Measurements from ENCODE around the gene STRN. TPM values are rescaled to one million over a fixed set of nuclear protein-coding genes. Genes with fewer than 3 reads are reported as not detected.
"Not testable (repeated sequence)": the region's sequence is repeated elsewhere in the genome, so short reads cannot be mapped to it uniquely, and the experiment has no call there.

STRN gene
- 10 to 100 TPM; 29.8 to 37.2 TPM for total RNA-seq

DNA sequence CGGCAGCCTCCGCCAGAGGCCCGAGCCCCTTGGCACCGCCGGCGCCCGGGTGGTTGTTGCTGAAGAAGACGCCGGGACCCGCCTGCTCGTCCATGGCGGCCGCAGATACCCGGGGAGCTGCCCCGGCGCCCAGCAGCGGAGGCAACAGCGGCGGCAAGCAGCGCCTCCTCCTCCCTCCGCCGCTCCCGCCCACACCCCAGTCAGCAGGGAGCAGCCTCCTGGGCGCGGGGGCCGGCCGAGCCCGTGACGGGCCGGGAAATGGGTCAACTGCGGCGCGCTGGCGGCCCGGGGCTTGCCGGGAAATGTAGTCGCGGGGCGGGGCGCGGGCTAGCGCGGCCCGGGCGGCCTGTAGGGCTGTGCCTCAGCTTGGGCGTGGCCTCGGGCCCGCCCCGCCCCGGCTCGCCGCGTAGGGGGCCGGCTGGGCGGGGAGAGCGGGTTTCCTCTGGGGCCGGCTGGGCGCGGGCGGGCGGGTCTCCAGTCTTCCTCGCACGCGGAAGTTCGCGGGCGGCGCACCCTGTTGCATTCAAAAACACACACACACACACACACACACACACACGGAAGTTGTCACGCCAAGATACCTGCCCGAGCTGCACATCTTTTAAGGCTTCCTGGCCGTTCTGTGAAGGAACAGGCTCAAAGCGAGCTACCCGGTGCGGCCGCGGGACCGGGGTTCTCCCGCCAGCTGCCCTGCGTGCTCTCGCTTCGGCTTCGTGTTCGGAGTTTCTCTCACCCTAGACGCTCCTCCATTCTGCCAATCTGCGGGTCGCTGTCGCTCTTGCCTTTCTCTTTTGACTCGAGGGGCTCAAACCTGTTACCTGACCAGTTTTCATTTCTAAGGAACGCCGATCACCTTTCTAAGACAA, at the start of gene STRN:
Gene STRN (minus strand): TSS at position 167 of the 866 bp plus-strand sequence. CDS start 73 bp downstream, at position 94.
- peak within 1 kb of the TSS; percentile 96 to 98 for H3K27ac Mint-ChIP-seq
- DNase-seq (ENCODE audit: low spot score in 2 of 2) (peak; percentile 99), ATAC-seq (peak; percentile 95 to 97)
- peaks cover 14 to 21% of the 10 kb centered on the region in 2 donors for H3K36me3 Mint-ChIP-seq
- no peaks in the 10 kb centered on the region for H3K9me3 Mint-ChIP-seq

GRCh38 chr2:37013315-37013641, 46.9 kb upstream of the STRN start:
- Mint-ChIP-seq H3K9me3 (no peaks in the 10 kb centered on the region), H3K27ac (peak overlapping the region; percentile 19 to 79), H3K36me3 (peaks cover 8 to 15% of the 10 kb centered on the region in 2 donors)
- ATAC-seq (no peak), DNase-seq (ENCODE audit: low spot score in 2 of 2) (no peak)

DNA sequence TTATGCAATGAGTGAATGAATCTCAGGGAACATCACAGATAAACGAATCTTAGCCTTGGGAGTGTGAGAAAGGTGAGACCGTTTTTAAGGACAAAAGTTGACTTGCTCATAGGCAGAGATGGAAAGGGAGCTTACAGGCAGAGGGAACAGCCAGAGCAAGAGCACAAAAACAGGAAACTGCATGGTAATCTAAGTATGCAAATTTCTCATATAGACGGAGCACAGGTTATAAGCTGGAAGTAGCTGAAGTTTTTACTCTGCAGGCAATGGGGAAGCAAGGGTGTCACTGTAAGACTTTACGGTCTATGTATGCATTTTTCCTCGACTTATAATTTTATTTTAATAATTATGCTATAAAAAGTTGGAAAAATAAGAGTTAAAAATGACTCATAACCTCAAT, 44.8 kb upstream of the STRN start:
- peaks cover 8 to 15% of the 10 kb centered on the region in 2 donors for H3K36me3 Mint-ChIP-seq
- H3K9me3 Mint-ChIP-seq, result no peaks in the 10 kb centered on the region
- DNase-seq (ENCODE audit: low spot score in 2 of 2), result no peak
- peak overlapping the region; percentile 2 to 58 for H3K27ac Mint-ChIP-seq
- ATAC-seq, result no peak

GRCh38 chr2:37005118-37005868, 39.0 kb upstream of the STRN start:
- peak; percentile 96 for ATAC-seq
- H3K36me3 Mint-ChIP-seq, result peaks cover 0 to 13% of the 10 kb centered on the region in 2 donors
- peak overlapping the region; percentile 19 to 79 for H3K27ac Mint-ChIP-seq
- DNase-seq (ENCODE audit: low spot score in 2 of 2), result peak in 1 of 2 donors; percentile 7
- no peaks in the 10 kb centered on the region for H3K9me3 Mint-ChIP-seq

DNA sequence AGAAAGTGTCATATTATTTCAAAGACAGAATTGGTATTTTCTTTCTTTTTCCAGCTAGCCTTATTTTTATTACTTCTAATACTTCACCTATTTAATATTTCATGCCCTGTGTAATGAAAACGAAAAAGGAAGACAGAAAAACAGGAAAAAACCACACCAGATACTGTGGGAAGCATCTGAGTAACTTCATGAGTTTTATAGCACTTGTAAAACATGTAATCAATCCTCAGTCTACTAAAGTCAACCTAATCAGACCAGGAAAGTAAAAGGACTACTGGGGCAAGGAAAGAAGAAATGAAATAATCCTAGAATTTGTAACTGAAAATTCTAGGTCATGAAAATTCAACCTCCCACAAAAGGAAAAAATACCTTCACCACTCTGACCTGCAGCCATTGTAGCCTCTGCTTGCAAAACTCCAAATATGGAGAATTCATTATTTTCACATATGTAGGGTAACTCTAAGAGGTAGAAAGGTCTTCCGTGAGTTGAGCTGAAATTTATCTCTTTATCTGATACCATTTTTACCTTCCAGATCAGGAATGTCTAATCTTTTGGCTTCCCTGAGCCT, 34.7 kb upstream of the STRN start:
- ATAC-seq (no peak), DNase-seq (ENCODE audit: low spot score in 2 of 2) (no peak)
- Mint-ChIP-seq H3K9me3 (no peaks in the 10 kb centered on the region), H3K27ac (no peak overlapping the region), H3K36me3 (peaks cover 0 to 13% of the 10 kb centered on the region in 2 donors)

GRCh38 chr2:37000318-37000717, 34.0 kb upstream of the STRN start:
- no peak for DNase-seq (ENCODE audit: low spot score in 2 of 2)
- H3K36me3 Mint-ChIP-seq, result peaks cover 0 to 13% of the 10 kb centered on the region in 2 donors
- no peak overlapping the region for H3K27ac Mint-ChIP-seq
- H3K9me3 Mint-ChIP-seq, result no peaks in the 10 kb centered on the region
- ATAC-seq, result no peak

GRCh38 chr2:36999416-36999815, 33.1 kb upstream of the STRN start:
- ATAC-seq; DNase-seq (ENCODE audit: low spot score in 2 of 2); H3K36me3 Mint-ChIP-seq; H3K9me3 Mint-ChIP-seq: not testable (repeated sequence)
- H3K27ac Mint-ChIP-seq, result peak overlapping the region in 1 of 2 donors; percentile 68

DNA sequence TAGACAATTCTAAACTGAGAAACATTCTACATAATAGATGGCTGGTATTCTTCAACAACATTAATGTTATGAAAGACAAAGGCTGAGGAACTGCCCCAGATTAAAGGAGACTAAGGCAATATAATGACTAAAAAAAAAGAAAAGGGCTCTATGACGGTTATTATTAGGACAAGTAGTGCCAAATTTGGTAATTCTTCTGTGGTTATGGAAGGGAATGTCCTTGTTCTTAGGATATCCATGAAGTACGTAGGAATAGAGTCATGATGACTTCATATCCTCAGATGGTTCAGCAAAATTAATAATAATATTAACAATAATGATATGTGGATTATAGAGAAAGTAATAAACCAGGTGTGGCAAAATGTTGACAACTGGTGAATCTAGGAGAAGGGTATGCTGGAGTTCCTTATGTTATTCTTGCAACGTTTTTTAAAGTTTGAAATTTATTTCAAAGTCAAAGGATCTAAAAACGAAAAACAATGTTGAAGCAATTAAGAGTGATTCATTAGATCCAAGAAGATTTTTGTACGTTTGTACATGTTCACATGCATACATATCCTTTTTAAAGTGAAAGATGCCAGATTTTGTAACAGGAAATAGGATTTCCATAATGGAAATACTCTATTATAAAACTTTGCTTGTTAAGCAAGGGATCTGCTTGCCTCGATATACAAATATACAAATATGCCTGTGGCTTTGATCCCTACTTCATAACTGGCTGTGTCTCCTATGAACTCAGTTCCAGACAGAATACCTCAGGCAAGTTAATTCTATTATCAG, 27.7 kb upstream of the STRN start:
- Mint-ChIP-seq H3K27ac (no peak overlapping the region), H3K36me3 (no peaks in the 10 kb centered on the region), H3K9me3 (no peaks in the 10 kb centered on the region)
- DNase-seq (ENCODE audit: low spot score in 2 of 2) (no peak), ATAC-seq (no peak)

DNA sequence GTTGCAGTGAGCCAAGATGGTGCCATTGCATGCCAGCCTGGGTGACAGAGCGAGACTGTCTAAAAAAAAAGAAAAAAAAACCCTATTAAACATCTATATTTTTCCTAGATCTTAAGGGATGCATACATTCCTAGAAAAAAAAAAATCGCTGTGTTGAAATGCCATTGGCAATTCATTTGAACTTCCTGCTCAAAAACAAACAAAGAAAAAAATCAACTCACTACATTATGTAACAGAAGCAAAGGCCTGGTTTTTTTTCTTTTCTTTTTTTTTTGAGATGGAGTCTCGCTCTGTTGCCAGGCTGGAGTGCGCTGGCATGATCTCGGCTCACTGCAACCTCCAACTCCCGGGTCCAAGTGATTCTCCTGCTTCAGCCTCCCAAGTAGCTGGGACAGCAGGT, 21.7 kb upstream of the STRN start:
- no peak overlapping the region for H3K27ac Mint-ChIP-seq
- DNase-seq (ENCODE audit: low spot score in 2 of 2), result no peak
- ATAC-seq, result no peak
- H3K9me3 Mint-ChIP-seq, result no peaks in the 10 kb centered on the region
- no peaks in the 10 kb centered on the region for H3K36me3 Mint-ChIP-seq

GRCh38 chr2:36982467-36982866, 16.1 kb upstream of the STRN start:
- ATAC-seq (no peak), DNase-seq (ENCODE audit: low spot score in 2 of 2) (no peak)
- no peaks in the 10 kb centered on the region for H3K9me3 Mint-ChIP-seq
- H3K27ac Mint-ChIP-seq, result no peak overlapping the region
- H3K36me3 Mint-ChIP-seq, result peaks cover 10 to 14% of the 10 kb centered on the region in 2 donors

- peaks cover 10 to 14% of the 10 kb centered on the region in 2 donors for H3K36me3 Mint-ChIP-seq
- ATAC-seq (no peak), DNase-seq (ENCODE audit: low spot score in 2 of 2) (no peak)
- no peaks in the 10 kb centered on the region for H3K9me3 Mint-ChIP-seq
- H3K27ac Mint-ChIP-seq, result no peak overlapping the region
Measured at GRCh38 chr2:36981911-36982310, 15.6 kb upstream of the STRN start.

GRCh38 chr2:36979007-36979406, 12.7 kb upstream of the STRN start:
- not testable (repeated sequence) for H3K9me3 Mint-ChIP-seq; ATAC-seq; H3K27ac Mint-ChIP-seq; DNase-seq (ENCODE audit: low spot score in 2 of 2)
- H3K36me3 Mint-ChIP-seq, result peaks cover 10 to 14% of the 10 kb centered on the region in 2 donors

DNA sequence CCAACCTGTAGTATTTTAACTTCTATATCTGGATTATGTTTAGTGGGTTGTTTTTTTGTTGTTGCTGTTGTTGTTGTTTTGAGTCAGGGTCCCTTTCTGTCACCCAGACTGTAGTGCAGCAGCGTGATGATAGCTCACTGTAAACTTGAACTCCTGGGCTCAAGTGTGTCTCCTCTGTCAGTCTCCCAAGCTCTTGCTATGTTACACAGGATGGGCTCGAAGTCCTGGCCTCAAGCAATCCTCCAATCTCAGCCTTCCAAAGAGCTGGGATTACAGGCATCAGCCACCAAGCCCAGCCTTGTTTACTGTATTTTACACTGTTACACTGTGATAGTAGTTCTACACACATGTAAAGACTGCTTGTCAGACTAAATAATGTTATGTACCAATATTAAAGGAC, 9.7 kb upstream of the STRN start:
- H3K36me3 Mint-ChIP-seq, result peaks cover 10 to 14% of the 10 kb centered on the region in 2 donors
- H3K27ac Mint-ChIP-seq, result no peak overlapping the region

DNA sequence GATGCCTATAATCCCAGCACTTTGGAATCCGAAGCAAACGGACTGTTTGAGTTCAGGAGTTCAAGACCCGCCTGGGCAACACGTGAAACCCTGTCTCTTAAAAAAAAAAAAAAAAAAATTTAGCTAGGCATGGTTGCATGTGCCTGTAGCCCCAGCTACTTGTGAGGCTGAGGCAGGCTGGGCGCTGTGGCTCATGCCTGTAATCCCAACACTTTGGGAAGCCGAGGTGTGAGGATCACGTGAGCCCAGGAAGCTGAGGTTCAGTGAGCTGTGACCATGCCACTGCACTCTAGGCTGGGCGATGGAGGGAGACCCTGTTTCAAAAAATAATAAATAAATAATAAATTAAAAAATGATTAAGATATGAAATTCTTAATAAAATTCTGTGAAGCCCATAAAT, 9.0 kb upstream of the STRN start:
- DNase-seq (ENCODE audit: low spot score in 2 of 2) (no peak), ATAC-seq (no peak)
- Mint-ChIP-seq H3K27ac (no peak overlapping the region), H3K9me3 (no peaks in the 10 kb centered on the region), H3K36me3 (peaks cover 10 to 14% of the 10 kb centered on the region in 2 donors)

More for the DNA sequence above, 9.7 kb upstream of the STRN start:
- DNase-seq (ENCODE audit: low spot score in 2 of 2), result no peak
- ATAC-seq, result no peak
- no peaks in the 10 kb centered on the region for H3K9me3 Mint-ChIP-seq

GRCh38 chr2:36973320-36973719, 7.0 kb upstream of the STRN start:
- Mint-ChIP-seq H3K9me3 (no peaks in the 10 kb centered on the region), H3K36me3 (peaks cover 1 to 5% of the 10 kb centered on the region in 2 donors), H3K27ac (no peak overlapping the region)
- DNase-seq (ENCODE audit: low spot score in 2 of 2) (no peak), ATAC-seq (no peak)

DNA sequence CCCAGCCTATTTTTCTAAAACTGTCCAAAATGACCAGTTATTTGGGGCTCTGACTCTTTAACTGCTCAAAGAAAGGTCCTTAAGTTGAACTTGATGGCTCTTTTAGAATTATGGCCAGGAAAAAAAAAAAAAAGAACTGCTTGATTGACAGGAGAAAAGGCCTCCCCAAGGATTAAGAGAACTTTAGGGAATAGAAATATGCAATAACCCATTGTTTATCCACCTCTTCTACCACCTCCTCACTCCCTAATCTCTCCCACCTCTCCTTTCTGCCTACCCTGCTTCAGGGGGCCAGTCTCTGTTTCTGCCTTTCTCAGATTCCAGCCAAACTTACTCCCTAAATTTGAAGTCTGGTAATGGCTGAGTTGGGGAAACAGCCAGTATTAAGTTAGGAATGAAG, 5.7 kb upstream of the STRN start:
- DNase-seq (ENCODE audit: low spot score in 2 of 2) (no peak), ATAC-seq (no peak)
- Mint-ChIP-seq H3K27ac (peak overlapping the region in 1 of 2 donors; percentile 79), H3K36me3 (peaks cover 0 to 6% of the 10 kb centered on the region in 2 donors), H3K9me3 (no peaks in the 10 kb centered on the region)
